Measurements from ENCODE around the gene SLC15A3. TPM values are rescaled to one million over a fixed set of nuclear protein-coding genes. Genes with fewer than 3 reads are reported as not detected.

Gene SLC15A3
- total and polyA plus RNA-seq, 2 experiments from 2014 or later = 14.2 to 15.8 TPM

DNA sequence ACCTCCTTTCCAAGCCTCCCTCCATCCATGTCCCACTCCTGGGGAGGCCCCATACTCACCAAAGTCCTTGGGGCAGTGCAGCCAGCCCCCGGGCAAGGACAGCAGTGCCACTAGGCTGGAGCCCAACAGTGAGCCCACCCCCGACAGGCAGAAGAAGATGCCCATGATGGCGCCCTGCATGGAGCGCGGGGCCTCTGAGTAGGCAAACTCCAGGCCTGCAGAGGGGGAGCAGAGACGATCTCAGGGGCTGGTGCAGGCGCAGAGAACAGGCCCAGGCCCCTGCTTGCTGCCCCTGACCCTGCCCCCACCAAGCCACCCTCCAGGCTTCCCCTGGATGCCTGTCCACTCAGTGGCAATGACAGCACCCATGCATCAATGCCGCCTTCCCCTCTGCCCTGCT, 14.2 kb downstream of the SLC15A3 start (continued):
- TF ChIP-seq, protein P1, sequence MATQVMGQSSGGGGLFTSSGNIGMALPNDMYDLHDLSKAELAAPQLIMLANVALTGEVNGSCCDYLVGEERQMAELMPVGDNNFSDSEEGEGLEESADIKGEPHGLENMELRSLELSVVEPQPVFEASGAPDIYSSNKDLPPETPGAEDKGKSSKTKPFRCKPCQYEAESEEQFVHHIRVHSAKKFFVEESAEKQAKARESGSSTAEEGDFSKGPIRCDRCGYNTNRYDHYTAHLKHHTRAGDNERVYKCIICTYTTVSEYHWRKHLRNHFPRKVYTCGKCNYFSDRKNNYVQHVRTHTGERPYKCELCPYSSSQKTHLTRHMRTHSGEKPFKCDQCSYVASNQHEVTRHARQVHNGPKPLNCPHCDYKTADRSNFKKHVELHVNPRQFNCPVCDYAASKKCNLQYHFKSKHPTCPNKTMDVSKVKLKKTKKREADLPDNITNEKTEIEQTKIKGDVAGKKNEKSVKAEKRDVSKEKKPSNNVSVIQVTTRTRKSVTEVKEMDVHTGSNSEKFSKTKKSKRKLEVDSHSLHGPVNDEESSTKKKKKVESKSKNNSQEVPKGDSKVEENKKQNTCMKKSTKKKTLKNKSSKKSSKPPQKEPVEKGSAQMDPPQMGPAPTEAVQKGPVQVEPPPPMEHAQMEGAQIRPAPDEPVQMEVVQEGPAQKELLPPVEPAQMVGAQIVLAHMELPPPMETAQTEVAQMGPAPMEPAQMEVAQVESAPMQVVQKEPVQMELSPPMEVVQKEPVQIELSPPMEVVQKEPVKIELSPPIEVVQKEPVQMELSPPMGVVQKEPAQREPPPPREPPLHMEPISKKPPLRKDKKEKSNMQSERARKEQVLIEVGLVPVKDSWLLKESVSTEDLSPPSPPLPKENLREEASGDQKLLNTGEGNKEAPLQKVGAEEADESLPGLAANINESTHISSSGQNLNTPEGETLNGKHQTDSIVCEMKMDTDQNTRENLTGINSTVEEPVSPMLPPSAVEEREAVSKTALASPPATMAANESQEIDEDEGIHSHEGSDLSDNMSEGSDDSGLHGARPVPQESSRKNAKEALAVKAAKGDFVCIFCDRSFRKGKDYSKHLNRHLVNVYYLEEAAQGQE (IDR thresholded peaks at IDR 0.05; ENCODE audit: unreplicated experiment) = no peak
- TF ChIP-seq EZH2phosphoT487 (IDR thresholded peaks at IDR 0.05; ENCODE audit: unreplicated experiment) (no peak), CREB1 (CRISPR knock-in tag; IDR thresholded peaks at IDR 0.05; ENCODE audit: low read depth) (no peak), JUNB (IDR thresholded peaks at IDR 0.05; ENCODE audit: unreplicated experiment) (no peak), EZH2 (IDR thresholded peaks at IDR 0.05; ENCODE audit: low read depth, unreplicated experiment) (no peak)
- TF ChIP-seq, protein P2, sequence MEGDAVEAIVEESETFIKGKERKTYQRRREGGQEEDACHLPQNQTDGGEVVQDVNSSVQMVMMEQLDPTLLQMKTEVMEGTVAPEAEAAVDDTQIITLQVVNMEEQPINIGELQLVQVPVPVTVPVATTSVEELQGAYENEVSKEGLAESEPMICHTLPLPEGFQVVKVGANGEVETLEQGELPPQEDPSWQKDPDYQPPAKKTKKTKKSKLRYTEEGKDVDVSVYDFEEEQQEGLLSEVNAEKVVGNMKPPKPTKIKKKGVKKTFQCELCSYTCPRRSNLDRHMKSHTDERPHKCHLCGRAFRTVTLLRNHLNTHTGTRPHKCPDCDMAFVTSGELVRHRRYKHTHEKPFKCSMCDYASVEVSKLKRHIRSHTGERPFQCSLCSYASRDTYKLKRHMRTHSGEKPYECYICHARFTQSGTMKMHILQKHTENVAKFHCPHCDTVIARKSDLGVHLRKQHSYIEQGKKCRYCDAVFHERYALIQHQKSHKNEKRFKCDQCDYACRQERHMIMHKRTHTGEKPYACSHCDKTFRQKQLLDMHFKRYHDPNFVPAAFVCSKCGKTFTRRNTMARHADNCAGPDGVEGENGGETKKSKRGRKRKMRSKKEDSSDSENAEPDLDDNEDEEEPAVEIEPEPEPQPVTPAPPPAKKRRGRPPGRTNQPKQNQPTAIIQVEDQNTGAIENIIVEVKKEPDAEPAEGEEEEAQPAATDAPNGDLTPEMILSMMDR (conservative IDR thresholded peaks at IDR 0.05; ENCODE audit: low read depth in 2 of 2) = no peak

DNA sequence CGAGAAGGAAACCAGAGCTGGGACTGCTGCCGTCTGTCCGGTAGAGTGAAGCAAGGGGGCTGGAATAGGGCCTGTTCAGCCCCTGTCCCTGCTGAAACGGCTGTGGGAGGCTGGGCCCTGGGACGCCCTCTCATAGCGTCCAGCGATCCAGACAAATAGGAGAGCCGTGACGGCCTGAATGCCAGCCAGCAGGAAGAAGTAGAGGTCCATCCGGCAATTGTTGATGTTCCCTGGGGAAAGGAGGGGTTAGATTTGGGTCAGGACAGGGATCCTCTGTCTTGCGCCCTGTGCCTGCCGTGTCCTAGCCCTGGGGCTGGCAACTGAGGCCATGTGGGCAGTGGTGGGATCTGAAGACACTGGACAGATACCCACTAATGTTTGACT, 14.8 kb downstream of the SLC15A3 start:
- H3K9me2 ChIP-seq (ENCODE audit: insufficient read depth) = no peaks in the 10 kb centered on the region
- no peaks in the 10 kb centered on the region; the same call in 1 of the 2 replicates for H4K20me1 ChIP-seq (replicated peaks; ENCODE audit: insufficient read depth)
- H3K27ac ChIP-seq (ENCODE audit: low read depth) = no peak overlapping the region
- no peaks in the 10 kb centered on the region for H3K79me2 ChIP-seq (replicated peaks; ENCODE audit: insufficient read depth)
- no peak overlapping the region for H3K4me2 ChIP-seq
- H3K4me1 Mint-ChIP-seq = peaks cover 12% of the 10 kb centered on the region; the same call in 2 of the 3 replicates
- no peaks in the 10 kb centered on the region for H3K36me3 ChIP-seq (ENCODE audit: insufficient read depth)
- H3K27me3 Mint-ChIP-seq (ENCODE audit: insufficient read depth, low read depth, poor library complexity) = peaks cover 6% of the 10 kb centered on the region
- H3K4me3 Mint-ChIP-seq = no peak overlapping the region
- no peaks in the 10 kb centered on the region for H3F3A ChIP-seq (replicated peaks; ENCODE audit: low read depth)
- DNase-seq (ENCODE audit: low spot score) = no peak
- no peak overlapping the region for H2AFZ ChIP-seq
- no peaks in the 10 kb centered on the region for H3K9me3 Mint-ChIP-seq
- no peaks in the 10 kb centered on the region for H3K4me1 ChIP-seq (ENCODE audit: insufficient read depth)
- peaks cover 25% of the 10 kb centered on the region for H3K36me3 Mint-ChIP-seq (ENCODE audit: low read depth)
- H3K27ac Mint-ChIP-seq = no peak overlapping the region
- TF ChIP-seq JUNB (IDR thresholded peaks at IDR 0.05; ENCODE audit: unreplicated experiment) = no peak
- H3K4me3 ChIP-seq = no peak overlapping the region
- no peak for ATAC-seq
- H3K27me3 ChIP-seq (ENCODE audit: insufficient read depth) = no peaks in the 10 kb centered on the region

DNA sequence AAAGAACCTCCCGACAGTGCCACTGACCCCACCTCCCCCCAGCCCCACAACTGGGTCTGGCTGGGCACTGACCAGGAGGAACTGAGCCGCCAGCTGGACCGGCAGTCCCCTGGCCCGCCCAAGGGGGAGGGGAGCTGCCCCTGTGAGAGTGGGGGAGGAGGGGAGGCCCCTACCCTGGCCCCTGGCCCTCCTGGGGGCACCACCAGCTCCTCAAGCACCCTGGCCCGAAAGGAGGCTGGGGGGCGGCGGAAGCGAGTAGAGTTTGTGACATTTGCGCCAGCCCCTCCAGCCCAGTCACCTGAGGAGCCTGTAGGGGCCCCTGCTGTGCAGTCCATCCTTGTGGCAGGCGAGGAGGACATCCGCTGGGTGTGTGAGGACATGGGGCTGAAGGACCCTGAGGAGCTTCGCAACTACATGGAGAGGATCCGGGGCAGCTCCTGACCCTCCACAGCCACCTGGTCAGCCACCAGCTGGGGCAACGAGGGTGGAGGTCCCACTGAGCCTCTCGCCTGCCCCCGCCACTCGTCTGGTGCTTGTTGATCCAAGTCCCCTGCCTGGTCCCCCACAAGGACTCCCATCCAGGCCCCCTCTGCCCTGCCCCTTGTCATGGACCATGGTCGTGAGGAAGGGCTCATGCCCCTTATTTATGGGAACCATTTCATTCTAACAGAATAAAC, 15.4 kb downstream of the SLC15A3 start:
- H3K9me2 ChIP-seq (ENCODE audit: insufficient read depth) = no peaks in the 10 kb centered on the region
- H2AFZ ChIP-seq = no peak overlapping the region
- Mint-ChIP-seq H3K9me3 (no peaks in the 10 kb centered on the region), H3K27me3 (ENCODE audit: insufficient read depth, low read depth, poor library complexity) (peaks cover 2% of the 10 kb centered on the region), H3K36me3 (ENCODE audit: low read depth) (peaks cover 28% of the 10 kb centered on the region), H3K4me1 (peaks cover 14% of the 10 kb centered on the region; the same call in 2 of the 3 replicates), H3K4me3 (no peak overlapping the region), H3K27ac (no peak overlapping the region)
- no peaks in the 10 kb centered on the region; the same call in 1 of the 2 replicates for H4K20me1 ChIP-seq (replicated peaks; ENCODE audit: insufficient read depth)
- H3K27ac ChIP-seq (ENCODE audit: low read depth) = no peak overlapping the region
- no peak overlapping the region for H3K4me2 ChIP-seq
- DNase-seq (ENCODE audit: low spot score) (no peak), ATAC-seq (no peak)
- no peaks in the 10 kb centered on the region for H3K79me2 ChIP-seq (replicated peaks; ENCODE audit: insufficient read depth)
- H3K27me3 ChIP-seq (ENCODE audit: insufficient read depth) = no peaks in the 10 kb centered on the region
- no peaks in the 10 kb centered on the region for H3K36me3 ChIP-seq (ENCODE audit: insufficient read depth)
- H3K4me3 ChIP-seq = no peak overlapping the region
- H3F3A ChIP-seq (replicated peaks; ENCODE audit: low read depth) = no peaks in the 10 kb centered on the region
- no peaks in the 10 kb centered on the region for H3K4me1 ChIP-seq (ENCODE audit: insufficient read depth)
- no peak for TF ChIP-seq ZNF331 (CRISPR knock-in tag; IDR thresholded peaks at IDR 0.05; ENCODE audit: low read depth)
- TF ChIP-seq, protein P1 (IDR thresholded peaks at IDR 0.05; ENCODE audit: unreplicated experiment) = no peak
- TF ChIP-seq, protein P3, sequence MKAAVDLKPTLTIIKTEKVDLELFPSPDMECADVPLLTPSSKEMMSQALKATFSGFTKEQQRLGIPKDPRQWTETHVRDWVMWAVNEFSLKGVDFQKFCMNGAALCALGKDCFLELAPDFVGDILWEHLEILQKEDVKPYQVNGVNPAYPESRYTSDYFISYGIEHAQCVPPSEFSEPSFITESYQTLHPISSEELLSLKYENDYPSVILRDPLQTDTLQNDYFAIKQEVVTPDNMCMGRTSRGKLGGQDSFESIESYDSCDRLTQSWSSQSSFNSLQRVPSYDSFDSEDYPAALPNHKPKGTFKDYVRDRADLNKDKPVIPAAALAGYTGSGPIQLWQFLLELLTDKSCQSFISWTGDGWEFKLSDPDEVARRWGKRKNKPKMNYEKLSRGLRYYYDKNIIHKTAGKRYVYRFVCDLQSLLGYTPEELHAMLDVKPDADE (IDR thresholded peaks at IDR 0.05) = no peak
- TF ChIP-seq, protein P2 (conservative IDR thresholded peaks at IDR 0.05; ENCODE audit: low read depth in 2 of 2) = no peak
- no peak for TF ChIP-seq POLR2AphosphoS5 (IDR thresholded peaks at IDR 0.05; ENCODE audit: low read depth)
